IPS-NIHi11 (cell line): ENCODE results near the gene GPT2.
"Not testable (repeated sequence)": the region's sequence is repeated elsewhere in the genome, so short reads cannot be mapped to it uniquely, and the experiment has no call there.

Source experiments
- DNase-seq: peaks from one replicate; pipeline ENCODE4 v3.0.0; 2012; ENCODE audit warnings: mixed read lengths, low spot score

The GPT2 gene

GRCh38 chr16:46866286-46866685 lies 17.9 kb upstream of the GPT2 start:
- no peak for DNase-seq

DNA sequence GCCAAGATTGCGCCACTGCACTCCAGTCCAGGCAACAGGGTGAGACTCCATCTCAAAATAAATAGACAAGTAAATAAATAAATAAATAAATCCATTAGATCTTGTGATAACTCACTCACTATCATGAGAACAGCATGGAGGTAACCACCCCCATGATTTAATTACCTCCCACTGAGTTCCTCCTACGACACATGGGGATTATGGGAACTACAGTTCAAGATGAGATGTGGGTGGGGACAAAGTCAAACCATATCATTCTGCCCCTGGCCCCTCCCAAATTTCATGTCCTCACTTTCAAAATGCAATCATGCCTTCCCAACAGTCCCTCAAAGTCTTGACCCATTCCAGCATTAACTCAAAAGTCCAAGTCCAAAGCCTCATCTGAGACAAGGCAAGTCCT lies 16.7 kb upstream of the GPT2 start:
- DNase-seq = not testable (repeated sequence)

DNA sequence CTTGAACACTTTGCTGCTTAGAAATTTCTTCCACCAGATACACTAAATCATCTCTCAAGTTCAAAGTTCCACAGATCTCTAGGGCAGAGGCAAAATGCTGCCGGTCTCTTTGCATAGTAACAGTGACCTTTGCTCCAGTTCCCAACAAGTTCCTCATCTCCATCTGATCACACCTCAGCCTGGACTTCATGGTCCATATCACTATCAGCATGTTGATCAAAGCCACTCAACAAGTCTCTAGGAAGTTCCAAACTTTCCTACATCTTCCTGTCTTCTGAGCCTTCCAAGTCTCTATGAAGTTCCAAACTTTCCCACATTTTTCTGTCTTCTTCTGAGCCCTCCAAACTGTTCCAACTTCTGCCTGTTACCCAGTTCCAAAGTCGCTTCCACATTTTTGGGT lies 15.3 kb upstream of the GPT2 start:
- not testable (repeated sequence) for DNase-seq

GRCh38 chr16:46871597-46871996 lies 12.6 kb upstream of the GPT2 start:
- no peak for DNase-seq

DNA sequence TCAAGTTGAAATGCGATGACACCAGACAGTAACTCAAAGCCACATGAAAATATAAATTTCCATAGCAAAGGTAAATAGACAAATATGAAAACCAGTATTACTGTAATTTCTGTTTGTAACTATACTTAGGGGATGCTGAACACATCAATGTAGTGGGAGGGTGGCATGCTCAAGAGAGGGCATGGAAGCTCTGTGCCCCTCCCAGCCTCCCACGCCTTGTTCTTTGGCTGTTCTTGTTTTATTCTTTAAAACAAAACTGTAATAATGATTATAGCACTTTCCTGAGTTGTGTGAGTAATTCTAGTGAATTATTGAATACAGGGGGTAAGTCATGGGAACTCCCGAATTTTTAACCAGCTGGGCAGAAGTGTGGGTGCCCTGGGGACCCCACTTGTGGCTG lies 11.0 kb upstream of the GPT2 start:
- no peak for DNase-seq

GRCh38 chr16:46875243-46875642 lies 8.9 kb upstream of the GPT2 start:
- no peak for DNase-seq

DNA sequence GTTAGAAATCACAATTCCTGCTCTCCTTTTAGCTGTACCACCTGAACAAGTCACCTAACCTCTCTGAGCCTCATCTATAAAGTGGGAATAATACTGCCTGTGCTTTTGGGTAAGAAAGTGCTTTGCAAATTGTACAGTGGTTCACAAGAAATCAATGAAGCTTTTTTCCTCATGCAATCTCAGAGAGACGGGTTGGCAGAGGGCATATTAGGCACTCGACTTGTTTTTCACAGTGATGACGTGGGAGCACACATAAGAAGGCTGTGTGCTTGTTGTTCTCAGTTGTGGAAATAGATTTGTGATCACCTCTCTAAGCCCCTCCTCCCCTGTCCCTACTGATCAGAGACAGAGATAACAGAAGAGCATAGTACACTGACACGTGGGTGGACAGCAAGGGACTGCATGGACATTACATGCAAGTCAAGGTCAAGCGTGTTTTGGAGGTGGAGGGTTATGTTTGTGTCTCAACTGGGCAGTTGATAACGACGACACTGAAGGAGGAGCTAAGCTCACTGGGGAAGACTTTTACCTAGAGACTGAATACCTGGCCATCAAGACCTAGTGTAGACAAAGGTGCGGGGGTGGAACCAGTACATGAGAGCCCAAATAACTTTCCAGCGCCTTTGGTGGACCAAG lies 1.7 kb upstream of the GPT2 start:
- DNase-seq = no peak

GRCh38 chr16:46882940-46883307 lies 1.2 kb upstream of the GPT2 start:
- no peak for DNase-seq

GRCh38 chr16:46883353-46883689 lies 841 bp upstream of the GPT2 start:
- DNase-seq = no peak

GRCh38 chr16:46884513-46885293 lies 541 bp downstream of the GPT2 start:
- no peak for DNase-seq

- no peak for DNase-seq
Observed at GRCh38 chr16:46885960-46886763, 2.0 kb downstream of the GPT2 start.

DNA sequence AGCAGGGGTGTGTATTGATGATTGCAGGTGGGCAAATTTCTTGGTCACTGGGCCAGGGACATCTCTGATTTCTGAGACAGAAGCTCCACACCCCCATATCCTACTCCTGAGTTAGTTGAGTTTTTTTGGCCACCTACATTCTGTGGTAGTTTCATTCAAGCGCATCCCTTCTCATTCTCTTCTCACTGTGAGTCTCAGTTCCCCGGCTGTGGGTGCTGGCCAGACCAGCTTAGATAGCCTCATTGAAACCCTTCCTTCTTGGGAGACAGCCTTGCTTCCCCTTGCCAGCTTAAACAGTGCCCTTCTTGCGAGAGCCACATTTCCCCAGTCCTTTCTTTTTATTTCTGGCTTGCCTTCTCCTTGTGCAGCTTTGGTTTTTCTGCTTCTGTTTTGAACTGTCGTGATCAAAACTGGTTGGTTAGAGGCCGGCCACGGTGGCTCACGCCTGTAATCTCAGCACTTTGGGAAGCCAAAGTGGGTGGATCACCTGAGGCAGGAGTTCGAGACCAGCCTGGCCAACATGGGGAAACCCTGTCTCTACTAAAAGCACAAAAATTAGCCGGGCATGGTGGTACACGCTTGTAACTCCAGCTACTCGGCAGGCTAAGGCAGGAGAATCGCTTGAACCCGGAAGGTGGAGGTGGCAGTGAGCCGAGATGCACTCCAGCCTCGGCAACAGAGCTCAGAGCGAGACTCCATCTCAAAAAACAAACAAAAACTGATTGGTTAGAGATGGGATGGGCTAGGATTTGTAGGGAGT lies 2.8 kb downstream of the GPT2 start:
- DNase-seq = no peak

DNA sequence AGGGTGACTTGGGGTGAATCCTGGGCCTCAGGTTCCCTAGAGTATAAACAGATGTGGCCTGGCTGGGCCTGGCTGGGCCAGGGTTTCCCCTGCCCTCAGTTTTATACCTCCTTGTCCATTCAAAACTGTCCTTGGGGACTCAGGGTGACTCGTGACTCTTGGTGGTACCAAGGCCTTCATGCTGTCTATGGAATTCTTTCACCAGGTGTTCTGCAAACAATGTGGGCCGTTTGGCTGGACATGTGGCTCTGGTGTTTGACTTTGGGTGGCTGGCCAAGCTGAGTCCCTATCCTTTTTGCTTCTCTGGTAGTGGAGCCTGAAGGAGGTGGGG lies 3.3 kb downstream of the GPT2 start:
- DNase-seq = no peak

GRCh38 chr16:46889245-46889941 lies 5.2 kb downstream of the GPT2 start:
- no peak for DNase-seq

DNA sequence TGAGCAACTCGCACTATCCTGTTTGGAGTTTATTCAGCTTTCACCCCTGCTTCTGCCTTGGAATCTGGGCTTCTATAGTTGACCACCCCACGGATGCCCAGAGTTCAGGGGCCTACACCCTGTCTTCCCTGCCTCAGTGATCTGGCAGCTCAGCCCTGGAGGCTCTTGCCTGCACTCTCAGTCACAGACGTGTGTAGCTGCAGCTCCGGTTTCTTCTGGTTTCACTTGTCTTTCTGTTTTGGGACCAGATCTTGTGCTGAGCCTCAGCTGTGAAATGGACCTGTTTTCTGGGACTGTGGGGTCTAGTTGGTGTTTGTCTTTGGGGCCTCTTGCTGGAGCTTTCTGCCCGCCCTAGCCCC lies 5.8 kb downstream of the GPT2 start:
- no peak for DNase-seq

DNA sequence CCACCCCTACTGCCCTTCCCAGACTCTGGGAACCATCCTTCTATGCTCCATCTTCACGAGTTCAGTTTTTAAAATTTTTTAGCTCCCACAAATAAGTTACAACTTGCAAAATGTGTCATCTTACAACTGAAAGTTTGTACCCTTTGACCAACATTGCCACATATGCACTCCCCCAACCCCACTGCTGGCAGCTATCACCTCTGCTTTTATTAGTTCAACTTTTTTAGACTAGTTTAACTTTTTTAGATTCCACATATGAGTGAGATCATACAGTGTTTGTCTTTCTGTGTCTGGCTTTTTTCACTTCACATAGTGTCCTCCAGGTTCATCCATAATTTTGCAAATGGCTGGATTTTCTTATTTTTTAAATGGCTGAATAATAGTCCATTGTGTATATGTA lies 7.7 kb downstream of the GPT2 start:
- DNase-seq = no peak

DNA sequence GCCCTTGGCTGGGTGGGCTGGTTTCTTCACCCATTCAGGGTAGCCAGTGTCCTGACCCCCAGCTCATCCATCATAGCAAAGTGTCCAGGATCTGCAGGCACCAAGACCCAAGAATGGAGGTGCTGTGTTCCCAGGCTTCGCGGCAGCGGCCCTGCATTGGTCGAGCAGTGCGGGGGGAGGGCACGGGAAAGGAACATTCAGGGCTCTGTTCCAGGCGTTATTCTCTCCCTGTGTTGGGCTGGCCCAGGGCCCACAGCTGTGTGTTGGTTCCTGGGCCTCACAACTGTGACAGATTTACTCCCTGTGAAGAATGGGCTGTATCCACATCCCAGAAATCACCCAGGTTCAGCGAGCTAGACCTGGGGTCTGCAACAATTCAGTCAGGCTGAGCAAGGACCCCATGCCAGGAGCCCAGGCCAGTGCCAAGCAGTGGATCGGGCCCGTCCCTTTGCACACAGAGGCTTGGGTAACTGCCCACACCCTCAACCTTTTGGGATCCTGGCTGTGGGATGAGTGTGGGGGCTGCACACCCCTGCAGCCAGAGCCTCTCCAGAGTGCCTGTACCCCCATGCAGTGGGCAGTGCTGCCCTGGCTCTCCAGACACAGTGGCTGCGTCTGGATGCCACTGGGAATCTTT lies 10.0 kb downstream of the GPT2 start:
- no peak for DNase-seq

DNA sequence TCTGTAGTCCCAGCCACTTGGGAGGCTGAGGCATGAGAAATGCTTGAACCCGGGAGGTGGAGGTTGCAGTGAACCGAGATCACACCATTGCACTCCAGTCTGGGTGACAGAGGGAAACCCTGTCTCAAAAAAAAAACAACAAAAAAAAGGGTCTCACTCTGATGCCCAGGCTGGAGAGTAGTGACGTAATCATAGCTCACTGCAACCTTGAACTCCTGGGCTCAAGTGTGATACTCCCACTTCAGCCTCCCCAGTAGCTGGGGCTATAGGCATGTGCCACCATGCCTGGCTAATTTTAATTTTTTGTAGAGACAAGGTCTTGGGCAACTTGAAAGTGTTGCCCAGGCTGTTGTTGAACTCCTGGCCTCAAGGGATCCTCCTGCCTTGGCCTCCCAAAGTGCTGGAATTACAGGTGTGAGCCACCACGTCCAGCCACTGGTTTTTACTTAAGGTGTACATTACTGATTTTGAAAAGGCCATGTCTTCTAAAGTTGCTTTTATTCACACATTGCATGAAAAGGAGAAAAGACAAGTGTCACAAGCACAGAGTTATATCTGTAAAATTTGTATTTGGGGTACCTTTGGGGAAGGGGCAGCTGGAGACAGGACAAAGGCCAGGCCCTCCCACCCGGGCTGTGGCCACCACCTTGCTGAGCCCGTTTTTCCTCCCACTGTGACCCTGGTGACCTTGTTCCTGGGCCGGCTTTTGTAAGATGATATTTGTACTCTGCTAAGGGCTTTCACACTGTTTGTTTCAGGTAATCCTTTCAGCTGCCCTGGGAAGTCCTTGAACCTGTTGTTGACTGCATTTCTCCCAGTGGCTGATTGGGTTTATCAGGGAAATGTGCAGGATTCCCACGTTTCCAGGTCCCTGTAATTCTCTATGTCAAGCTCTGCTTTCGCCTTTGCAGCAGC lies 11.5 kb downstream of the GPT2 start:
- DNase-seq = no peak

- DNase-seq = no peak
Observed at GRCh38 chr16:46896314-46896968, 12.3 kb downstream of the GPT2 start.

- DNase-seq = no peak
Observed at GRCh38 chr16:46897471-46897870, 13.3 kb downstream of the GPT2 start.
